SU-DHL-6 (cell line): ENCODE data around the gene SYTL2.

ENCODE experiments used
- H2AFZ ChIP-seq: fragments of 200-600 bp; sonication (generic); 2 replicates; pipeline ENCODE4 v1.6.1; 2014; ENCODE audit warnings: low read depth, mild to moderate bottlenecking, moderate library complexity, mixed read lengths, antibody characterized with exemption, low read length; ENCODE audit not compliant: severe bottlenecking
- H3F3A ChIP-seq: fragments of 200-600 bp; shearing (Covaris generic); 2 replicates; pipeline ENCODE4 v1.6.0; 2016; ENCODE audit warnings: antibody characterized with exemption, mild to moderate bottlenecking; ENCODE audit not compliant: insufficient read depth
- H3K27ac ChIP-seq: fragments of 200-600 bp; sonication (generic); 2 replicates; pipeline ENCODE4 v1.5.1; 2016; ENCODE audit warnings: low read depth, mild to moderate bottlenecking, low read length, moderate library complexity, mixed read lengths
- H3K27me3 ChIP-seq: fragments of 200-600 bp; sonication (generic), shearing (Covaris generic); 2 replicates; pipeline ENCODE4 v1.6.0; 2014; ENCODE audit warnings: mild to moderate bottlenecking, low read length
- H3K36me3 ChIP-seq: fragments of 200-600 bp; sonication (generic); 2 replicates; pipeline ENCODE4 v1.6.1; 2014; ENCODE audit warnings: mild to moderate bottlenecking, low read length, mixed read lengths
- H3K4me2 ChIP-seq: fragments of 300-600, 200-600 bp; shearing (Covaris generic), sonication (generic); 2 replicates; pipeline ENCODE4 v1.6.0; 2014; ENCODE audit warnings: low read length, low read depth, mild to moderate bottlenecking; ENCODE audit not compliant: poor library complexity, severe bottlenecking
- H3K4me3 ChIP-seq: fragments of 200-600 bp; sonication (generic); 2 replicates; pipeline ENCODE4 v1.5.1; 2014; ENCODE audit warnings: antibody characterized with exemption, low read length, mild to moderate bottlenecking, mixed read lengths; ENCODE audit not compliant: insufficient read depth, poor library complexity, severe bottlenecking
- H3K79me2 ChIP-seq: fragments of 200-600 bp; sonication (generic); 2 replicates; pipeline ENCODE4 v1.6.1; 2014; ENCODE audit warnings: mild to moderate bottlenecking, low read length, moderate library complexity; ENCODE audit not compliant: insufficient read depth
- H3K9ac ChIP-seq: fragments of 200-600 bp; sonication (generic); 2 replicates; pipeline ENCODE4 v1.7.0; 2014; ENCODE audit warnings: mild to moderate bottlenecking, low read length
- H3K9me2 ChIP-seq: fragments of 200-600 bp; sonication (generic); replicated peaks from 2 replicates; pipeline ENCODE4 v1.6.1; 2014; ENCODE audit warnings: low read length; ENCODE audit not compliant: insufficient read depth
- H3K9me3 ChIP-seq: fragments of 200-600 bp; sonication (generic); 2 replicates; pipeline ENCODE4 v1.6.1; 2014; ENCODE audit warnings: low read length, mixed read lengths; ENCODE audit not compliant: insufficient read depth
- H4K20me1 ChIP-seq: fragments of 200-600 bp; sonication (generic); 2 replicates; pipeline ENCODE4 v1.6.1; 2014; ENCODE audit warnings: low read depth, mild to moderate bottlenecking, antibody characterized with exemption, low read length, moderate library complexity, mixed read lengths
- EZH2phosphoT487 ChIP-seq: fragments of 200-600 bp; sonication (generic), shearing (Covaris generic); conservative IDR thresholded peaks from 2 replicates; pipeline ENCODE4 v1.6.1; 2018; ENCODE audit warnings: mild to moderate bottlenecking, antibody characterized with exemption, low read length, moderate library complexity, mixed read lengths
- TF ChIP-seq, protein P1 (sequence below): fragments of 200-600 bp; sonication (generic); IDR thresholded peaks from one replicate; pipeline ENCODE4 v1.5.1; 2017; ENCODE audit warnings: antibody characterized with exemption, mild to moderate bottlenecking, low read length, moderate library complexity; ENCODE audit not compliant: insufficient read depth, poor library complexity, severe bottlenecking

The SYTL2 gene

DNA sequence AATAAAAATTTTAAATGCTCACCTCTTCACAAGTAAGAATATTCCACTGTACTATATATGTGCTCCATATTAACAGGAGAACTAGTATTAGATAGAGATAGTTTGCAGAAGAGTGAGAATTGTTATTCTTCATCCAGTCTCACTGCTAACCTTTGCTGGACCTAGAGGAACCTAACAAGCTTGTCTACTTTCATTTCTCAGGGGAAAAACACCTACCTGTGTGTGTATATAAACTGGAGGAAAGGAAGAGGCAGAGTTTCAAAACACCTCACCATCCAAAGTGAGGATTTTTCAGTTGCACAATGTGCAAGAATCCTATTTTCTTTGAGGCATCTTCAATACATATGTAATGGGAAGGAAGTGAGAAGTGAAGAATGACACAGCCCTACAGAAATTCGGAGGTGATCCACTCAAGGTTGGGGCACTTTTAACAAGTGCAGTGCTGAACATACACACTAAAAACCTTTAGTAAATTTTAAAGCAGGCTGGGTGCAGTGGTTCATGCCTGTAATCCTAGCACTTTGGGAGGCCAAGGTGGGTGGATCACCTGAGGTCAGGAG lies 52.4 kb downstream of the SYTL2 start:
- Histone ChIP-seq H3K4me3 (no peak overlapping the region), H3K4me2 (no peak overlapping the region), H3K9ac (no peak overlapping the region), H4K20me1 (no peaks in the 10 kb centered on the region), H3K36me3 (no peaks in the 10 kb centered on the region), H3K79me2 (no peaks in the 10 kb centered on the region), H3K9me2 (no peaks in the 10 kb centered on the region), H2AFZ (no peak overlapping the region), H3F3A (no peaks in the 10 kb centered on the region), H3K27ac (no peak overlapping the region), H3K27me3 (no peaks in the 10 kb centered on the region), H3K9me3 (no peaks in the 10 kb centered on the region)
- TF ChIP-seq, protein P1, sequence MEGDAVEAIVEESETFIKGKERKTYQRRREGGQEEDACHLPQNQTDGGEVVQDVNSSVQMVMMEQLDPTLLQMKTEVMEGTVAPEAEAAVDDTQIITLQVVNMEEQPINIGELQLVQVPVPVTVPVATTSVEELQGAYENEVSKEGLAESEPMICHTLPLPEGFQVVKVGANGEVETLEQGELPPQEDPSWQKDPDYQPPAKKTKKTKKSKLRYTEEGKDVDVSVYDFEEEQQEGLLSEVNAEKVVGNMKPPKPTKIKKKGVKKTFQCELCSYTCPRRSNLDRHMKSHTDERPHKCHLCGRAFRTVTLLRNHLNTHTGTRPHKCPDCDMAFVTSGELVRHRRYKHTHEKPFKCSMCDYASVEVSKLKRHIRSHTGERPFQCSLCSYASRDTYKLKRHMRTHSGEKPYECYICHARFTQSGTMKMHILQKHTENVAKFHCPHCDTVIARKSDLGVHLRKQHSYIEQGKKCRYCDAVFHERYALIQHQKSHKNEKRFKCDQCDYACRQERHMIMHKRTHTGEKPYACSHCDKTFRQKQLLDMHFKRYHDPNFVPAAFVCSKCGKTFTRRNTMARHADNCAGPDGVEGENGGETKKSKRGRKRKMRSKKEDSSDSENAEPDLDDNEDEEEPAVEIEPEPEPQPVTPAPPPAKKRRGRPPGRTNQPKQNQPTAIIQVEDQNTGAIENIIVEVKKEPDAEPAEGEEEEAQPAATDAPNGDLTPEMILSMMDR: no peak
- no peak for TF ChIP-seq EZH2phosphoT487

DNA sequence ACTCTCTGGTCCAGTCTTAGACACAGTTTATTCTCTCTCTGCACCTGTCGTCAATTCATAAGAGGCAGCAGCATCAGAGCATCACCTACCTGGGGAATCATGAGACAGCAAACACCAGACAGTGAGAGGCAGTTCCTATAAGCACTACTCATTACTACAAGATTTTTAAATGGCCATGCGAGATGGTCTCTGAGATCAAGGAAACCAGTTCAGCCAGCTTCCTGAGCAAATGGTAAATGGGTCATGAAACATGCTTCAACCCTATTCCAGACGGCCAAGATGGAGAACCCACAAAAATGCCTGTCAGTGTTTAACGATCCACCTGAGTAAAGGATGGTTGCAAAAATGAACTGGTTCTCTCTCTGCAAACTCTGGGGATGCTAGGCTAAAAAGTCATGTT lies 52.9 kb downstream of the SYTL2 start:
- Histone ChIP-seq H3K9me3 (no peaks in the 10 kb centered on the region), H3K9ac (no peak overlapping the region), H3K4me3 (no peak overlapping the region), H4K20me1 (no peaks in the 10 kb centered on the region), H3K9me2 (no peaks in the 10 kb centered on the region), H3F3A (no peaks in the 10 kb centered on the region), H3K27ac (no peak overlapping the region), H3K27me3 (no peaks in the 10 kb centered on the region), H3K36me3 (no peaks in the 10 kb centered on the region), H3K4me2 (no peak overlapping the region), H3K79me2 (no peaks in the 10 kb centered on the region), H2AFZ (no peak overlapping the region)
- no peak for TF ChIP-seq EZH2phosphoT487
- TF ChIP-seq, protein P1: no peak

DNA sequence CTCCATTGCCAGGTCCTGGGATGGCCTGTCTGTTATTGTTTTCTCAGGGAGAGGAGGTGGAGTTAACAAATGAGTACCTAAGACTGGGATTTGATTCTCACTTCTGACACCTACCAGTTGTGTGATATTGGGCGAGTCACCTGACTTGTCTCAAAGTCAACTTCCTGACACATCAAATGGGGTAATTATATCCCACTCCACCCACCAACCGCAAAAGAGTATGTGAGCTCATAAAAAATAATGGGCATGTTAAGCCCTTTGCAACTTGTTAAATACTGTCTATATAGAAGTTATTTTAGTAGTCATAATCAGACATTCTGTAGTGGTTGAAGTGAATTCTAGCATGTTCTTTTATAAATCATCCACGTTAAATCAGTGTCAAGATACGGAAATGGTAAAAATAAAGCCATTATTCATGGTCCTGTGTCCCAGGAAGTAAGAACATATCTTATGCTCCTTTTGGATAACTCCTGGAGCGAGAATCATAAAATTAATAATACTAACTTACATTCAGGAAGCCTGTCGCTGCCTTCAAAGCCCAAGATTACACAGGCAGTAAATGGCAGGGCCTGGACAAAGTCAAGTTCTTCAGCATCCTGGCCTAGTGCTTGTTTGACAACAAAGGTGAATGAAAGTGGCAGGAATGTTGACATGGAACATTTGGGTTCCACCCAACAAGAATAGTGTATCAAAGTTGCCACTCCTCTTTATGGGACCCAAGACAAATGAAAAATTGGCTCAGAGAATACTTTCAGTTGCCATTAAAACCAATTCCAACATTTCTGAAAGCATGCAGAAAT lies 54.3 kb downstream of the SYTL2 start:
- Histone ChIP-seq H4K20me1 (no peaks in the 10 kb centered on the region), H2AFZ (no peak overlapping the region), H3K27ac (no peak overlapping the region), H3K27me3 (no peaks in the 10 kb centered on the region), H3K9me3 (no peaks in the 10 kb centered on the region), H3K79me2 (no peaks in the 10 kb centered on the region), H3K4me3 (no peak overlapping the region), H3K9me2 (no peaks in the 10 kb centered on the region), H3K36me3 (no peaks in the 10 kb centered on the region), H3K4me2 (no peak overlapping the region), H3K9ac (no peak overlapping the region), H3F3A (no peaks in the 10 kb centered on the region)
- TF ChIP-seq, protein P1: no peak
- no peak for TF ChIP-seq EZH2phosphoT487
